Testis (tissue), 2 donors: Measurements from ENCODE around the gene SRP54.

ENCODE experiments used
- POLR2A ChIP-seq: fragments of 450-650 bp; IDR thresholded peaks from one replicate; pipeline ENCODE4 v1.6.1; 2017; ENCODE audit warnings: antibody characterized with exemption, mild to moderate bottlenecking, moderate library complexity
- TF ChIP-seq, protein P1 (sequence below), 3 experiments: fragments of 450-650 bp in 2 of 3; fragments of 200-600 bp in 1 of 3; sonication (generic) in 1 of 3; IDR thresholded peaks; one replicate each; pipeline ENCODE4 v1.5.1; 2016 to 2019; ENCODE audit warnings: antibody characterized with exemption in 3 of 3, mild to moderate bottlenecking in 2 of 3, moderate library complexity in 1 of 3

DNA sequence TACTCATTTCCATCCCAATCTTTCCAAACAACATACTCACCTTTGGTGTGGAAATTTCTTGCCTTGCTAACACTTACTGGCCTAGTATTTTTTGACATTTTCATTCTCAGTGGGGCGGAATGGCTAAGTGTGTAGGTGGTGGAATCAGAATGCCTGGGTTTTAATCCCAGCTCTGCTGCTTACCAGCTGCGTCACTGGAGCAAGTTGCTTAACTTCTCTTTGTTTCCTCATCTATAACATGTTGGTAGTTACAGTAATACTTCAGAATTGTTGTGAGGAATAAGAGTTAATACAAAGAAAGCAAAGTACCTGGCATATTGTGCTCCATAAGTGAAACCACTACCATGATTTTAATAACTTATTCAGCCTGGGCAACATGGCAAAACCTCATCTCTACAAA is 60.3 kb downstream of the SRP54 start:
- TF ChIP-seq, protein P1, sequence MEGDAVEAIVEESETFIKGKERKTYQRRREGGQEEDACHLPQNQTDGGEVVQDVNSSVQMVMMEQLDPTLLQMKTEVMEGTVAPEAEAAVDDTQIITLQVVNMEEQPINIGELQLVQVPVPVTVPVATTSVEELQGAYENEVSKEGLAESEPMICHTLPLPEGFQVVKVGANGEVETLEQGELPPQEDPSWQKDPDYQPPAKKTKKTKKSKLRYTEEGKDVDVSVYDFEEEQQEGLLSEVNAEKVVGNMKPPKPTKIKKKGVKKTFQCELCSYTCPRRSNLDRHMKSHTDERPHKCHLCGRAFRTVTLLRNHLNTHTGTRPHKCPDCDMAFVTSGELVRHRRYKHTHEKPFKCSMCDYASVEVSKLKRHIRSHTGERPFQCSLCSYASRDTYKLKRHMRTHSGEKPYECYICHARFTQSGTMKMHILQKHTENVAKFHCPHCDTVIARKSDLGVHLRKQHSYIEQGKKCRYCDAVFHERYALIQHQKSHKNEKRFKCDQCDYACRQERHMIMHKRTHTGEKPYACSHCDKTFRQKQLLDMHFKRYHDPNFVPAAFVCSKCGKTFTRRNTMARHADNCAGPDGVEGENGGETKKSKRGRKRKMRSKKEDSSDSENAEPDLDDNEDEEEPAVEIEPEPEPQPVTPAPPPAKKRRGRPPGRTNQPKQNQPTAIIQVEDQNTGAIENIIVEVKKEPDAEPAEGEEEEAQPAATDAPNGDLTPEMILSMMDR (IDR thresholded peaks at IDR 0.05): no peak
- no peak for TF ChIP-seq POLR2A
